Myocyte (in vitro differentiated cells): Measurements from ENCODE around the gene ATG4A. TPM values are rescaled to one million over a fixed set of nuclear protein-coding genes. Genes with fewer than 3 reads are reported as not detected.

ENCODE experiments used
- DNase-seq: peaks from one replicate; pipeline ENCODE4 v3.0.0-alpha.2; 2012; ENCODE audit warnings: low read depth
- total RNA-seq: library from RNA; depleted of rRNA; stranded (reverse); fragments of >200 nt; gene quantifications from 2 replicates; pipeline ENCODE4 v1.2.3, GENCODE V29; 2014

The ATG4A gene
- total RNA-seq, 1 donor from 2014 or later, result 20.0 TPM

- DNase-seq, result peak; percentile 52
These were observed 75.8 kb downstream of the ATG4A start for GRCh38 chrX:108167211-108167872.

GRCh38 chrX:108168961-108169740, 77.6 kb downstream of the ATG4A start:
- peak; percentile 55 for DNase-seq

- DNase-seq, result no peak
These were observed 78.2 kb downstream of the ATG4A start for GRCh38 chrX:108169768-108170167.

GRCh38 chrX:108171671-108172070, 80.1 kb downstream of the ATG4A start:
- peak; percentile 58 for DNase-seq

- no peak for DNase-seq
These were observed 82.3 kb downstream of the ATG4A start for GRCh38 chrX:108173874-108174273.

GRCh38 chrX:108177351-108178142, 86.0 kb downstream of the ATG4A start:
- DNase-seq, result no peak

- no peak for DNase-seq
These were observed 86.5 kb downstream of the ATG4A start for GRCh38 chrX:108178143-108178498.

- DNase-seq, result peak; percentile 61
These were observed 95.2 kb downstream of the ATG4A start for GRCh38 chrX:108186811-108187210.

DNA sequence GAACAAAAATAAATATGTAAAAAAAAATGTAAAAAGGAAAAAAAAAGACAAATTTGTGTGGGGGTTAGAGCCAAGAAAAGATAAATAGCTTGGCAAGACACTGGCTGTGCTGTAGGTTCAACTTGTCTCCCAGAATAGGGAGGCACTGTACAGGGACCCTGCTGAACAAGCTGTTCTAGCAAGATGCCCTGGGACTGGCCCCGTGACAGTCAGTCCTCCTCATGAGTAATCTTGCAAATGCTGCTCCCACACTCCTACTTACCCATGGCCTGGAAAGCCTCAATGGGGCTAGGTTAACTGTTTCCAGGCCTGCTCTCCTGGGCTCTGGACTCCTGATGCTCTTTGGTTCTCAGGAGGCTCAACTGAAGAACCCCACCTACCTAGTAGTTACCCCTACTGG, 106.8 kb downstream of the ATG4A start:
- DNase-seq, result no peak

DNA sequence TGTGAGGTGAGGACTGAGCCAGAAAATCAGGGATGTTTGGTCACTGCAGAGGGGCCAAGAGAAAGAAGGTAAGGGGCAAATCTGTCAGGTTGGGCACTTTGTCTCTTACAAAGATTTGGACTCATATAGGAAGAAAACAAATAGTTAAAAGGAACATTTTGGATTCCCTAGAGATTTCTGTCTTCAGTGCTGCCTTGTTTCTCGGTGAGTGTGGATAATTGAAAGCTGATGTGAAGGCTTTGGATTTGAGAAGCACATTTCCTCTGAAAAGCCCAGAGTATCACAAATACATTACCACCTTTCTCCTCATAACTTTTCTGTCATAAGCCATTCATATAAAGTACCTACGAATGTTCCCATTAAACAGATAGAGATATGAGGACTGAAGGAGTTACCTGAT, 107.5 kb downstream of the ATG4A start:
- DNase-seq, result no peak

DNA sequence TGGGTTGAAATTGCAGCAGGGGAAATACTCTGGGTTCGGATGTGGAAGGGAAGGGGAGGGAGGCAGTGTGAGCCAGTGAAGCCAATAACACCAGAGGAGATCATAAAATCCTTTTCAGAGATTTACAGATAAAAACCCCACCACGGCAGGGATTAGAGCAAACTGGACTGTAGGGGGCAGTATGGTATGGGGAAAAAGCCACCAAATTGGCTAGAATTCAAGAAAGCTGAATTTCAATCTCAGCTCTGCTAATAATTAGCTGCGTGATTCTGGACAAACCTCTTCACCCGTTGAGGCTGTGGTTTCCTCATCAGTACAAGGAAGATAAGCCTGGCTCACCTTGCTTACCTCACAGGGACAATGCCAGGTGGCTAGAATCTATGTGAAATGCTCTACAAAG, 108.1 kb downstream of the ATG4A start:
- peak; percentile 29 for DNase-seq

DNA sequence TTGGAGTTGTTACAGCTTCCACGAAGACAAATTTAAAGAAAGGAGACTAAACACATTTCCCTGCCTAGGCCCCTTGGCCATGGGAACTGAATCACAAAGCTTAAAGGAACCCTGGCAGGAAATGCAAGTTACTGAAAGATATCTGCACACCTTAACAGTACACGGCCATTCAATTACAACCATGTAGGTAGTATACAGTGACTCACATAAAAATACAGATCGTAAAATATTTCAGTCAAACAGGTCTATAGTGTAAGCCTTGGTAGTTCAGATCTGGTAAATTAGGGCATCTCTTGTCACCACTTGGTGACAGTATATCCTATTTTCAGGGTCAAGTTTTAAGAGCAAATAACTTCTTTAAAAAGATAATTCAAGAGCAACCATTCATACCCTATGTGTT, 112.0 kb downstream of the ATG4A start:
- no peak for DNase-seq

Other genes starting within 250 kb of the ATG4A start
- gene TEX13B, start 109.4 kb upstream of the ATG4A start, total RNA-seq, result not detected in 2 replicates
- 0.05 TPM in 1 of 2 replicates, not detected in the other for gene VSIG1, start 46.7 kb upstream of the ATG4A start, total RNA-seq
- 77.4 and 92.0 TPM in 2 replicates for gene PSMD10, start 236 bp upstream of the ATG4A start, total RNA-seq